Measurements from ENCODE around the gene OSR1. TPM values are rescaled to one million over a fixed set of nuclear protein-coding genes. Genes with fewer than 3 reads are reported as not detected.

The OSR1 gene
- total and polyA plus RNA-seq, 2 of the 4 experiments (the other 2 are of a cell fraction): 12.4 to 48.0 TPM

DNA sequence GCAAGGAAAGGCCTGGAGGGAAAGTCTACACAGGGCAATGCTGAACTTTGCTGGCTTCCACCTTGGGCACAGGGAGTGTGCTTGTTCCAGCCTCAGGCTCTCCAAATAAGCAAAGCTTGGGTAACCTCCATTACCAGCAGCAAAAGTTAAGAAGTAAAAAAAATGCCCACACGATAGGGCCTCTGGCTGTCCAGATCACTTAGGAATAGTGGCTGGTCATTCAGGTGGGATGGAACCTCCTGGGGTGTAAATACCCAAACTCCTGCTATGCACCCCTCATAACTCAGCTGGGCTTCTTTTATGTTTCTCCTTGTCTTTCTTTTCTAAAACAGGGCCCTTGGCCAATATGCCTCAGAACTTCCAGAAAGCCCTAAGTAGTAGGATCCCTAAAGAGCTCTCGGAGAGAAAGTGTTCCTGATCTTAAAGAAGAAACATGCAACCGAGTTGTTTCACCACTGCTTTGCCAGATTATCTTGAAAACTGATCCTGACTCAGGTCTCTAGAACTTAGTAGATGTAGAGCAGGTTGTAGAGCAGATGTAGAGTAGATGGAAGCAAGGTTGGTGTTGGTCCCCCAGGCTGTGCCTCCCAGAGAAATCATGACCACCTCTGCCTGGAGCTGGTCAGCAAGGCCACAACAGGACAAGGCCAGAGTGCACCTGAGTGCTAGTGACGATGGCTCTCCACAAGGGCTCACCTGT is 2.0 kb upstream of the OSR1 start (continued):
- no peak for TF ChIP-seq RFX5 (IDR thresholded peaks at IDR 0.05; ENCODE audit: low read depth, low read length)

DNA sequence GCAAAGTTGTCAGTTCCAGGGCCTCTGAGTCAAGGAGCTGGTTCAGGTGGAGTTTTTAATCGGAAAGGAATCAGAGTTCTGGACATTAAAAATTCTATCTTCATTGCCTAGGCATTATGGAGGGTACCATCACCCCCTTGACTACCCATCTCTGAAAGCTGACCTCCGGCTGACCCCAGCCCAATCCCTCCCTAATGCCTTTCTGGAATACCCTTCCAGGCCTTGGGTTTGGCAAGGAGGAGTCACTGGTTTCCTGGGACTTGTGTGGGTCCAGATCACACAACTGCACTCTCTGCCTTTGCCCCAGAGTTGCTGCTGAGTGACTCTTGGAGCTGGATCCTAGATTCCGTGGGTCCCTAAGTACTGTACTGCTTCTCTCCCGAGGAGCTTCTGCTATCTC is 1.0 kb upstream of the OSR1 start:
- intact Hi-C loops (cut with micrococcal nuclease): loop anchor here (5.0 kb wide), 2 partner anchors 237 to 372 kb away; no protein-coding TSS in a partner anchor
- Histone ChIP-seq H3K4ac (ENCODE audit: low read depth, low read length) (peak overlapping the region; percentile 33; the same call in 1 of the 2 replicates), H3K9ac (ENCODE audit: low read depth, low read length) (no peak overlapping the region; the same call in 1 of the 2 replicates), H3K56ac (ENCODE audit: extremely low read depth, insufficient read depth, low read length) (no peak overlapping the region), H3K23ac (ENCODE audit: low read depth, low read length) (0 out of 2 replicates have a peak overlapping the region, but pooled peaks have one; percentile 10), H2BK15ac (ENCODE audit: low read depth, low read length) (no peak overlapping the region), H2BK120ac (ENCODE audit: low read depth, low read length) (no peak overlapping the region), H3K36me3 (ENCODE audit: control insufficient read depth, insufficient read depth, low read length) (peaks cover 4% of the 10 kb centered on the region; the same call in 1 of the 2 replicates), H2AFZ (replicated peaks; ENCODE audit: low read length, poor library complexity) (no peak overlapping the region), H3K14ac (replicated peaks; ENCODE audit: low read depth, low read length) (no peak overlapping the region), H4K5ac (ENCODE audit: low read depth, low read length) (no peak overlapping the region; the same call in 1 of the 2 replicates), H3K9me3 (ENCODE audit: control insufficient read depth, insufficient read depth, low read length) (no peaks in the 10 kb centered on the region), H3K4me2 (ENCODE audit: low read depth, low read length) (no peak overlapping the region), H4K8ac (ENCODE audit: low read depth in 2 of 2, low read length in 2 of 2) (peak overlapping the region in 1 of 2 experiments; percentile 96; a peak in 1 of 4 replicates), H3K4me1 (ENCODE audit: control insufficient read depth, insufficient read depth, low read length) (peaks cover 14% of the 10 kb centered on the region), H2BK5ac (ENCODE audit: low read depth, low read length, poor library complexity, severe bottlenecking) (no peak overlapping the region), H2BK20ac (ENCODE audit: low read depth, low read length) (peak overlapping the region; percentile 75; the same call in 1 of the 2 replicates), H4K91ac (ENCODE audit: insufficient read depth, low read depth, low read length) (no peak overlapping the region), H4K20me1 (ENCODE audit: insufficient read depth, low read length) (peaks cover 27% of the 10 kb centered on the region), H3K18ac (ENCODE audit: low read depth, low read length) (no peak overlapping the region; the same call in 1 of the 2 replicates), H2AK5ac (ENCODE audit: low read depth, low read length) (no peak overlapping the region), H3K27me3 (ENCODE audit: control insufficient read depth, insufficient read depth, low read length) (peaks cover 4% of the 10 kb centered on the region; the same call in 1 of the 2 replicates), H3K4me3 (ENCODE audit: insufficient read depth, low read depth, low read length) (no peak overlapping the region), H3K27ac (ENCODE audit: insufficient read depth, low read length) (no peak overlapping the region), H3K79me1 (ENCODE audit: low read depth in 1 of 2, low read length in 2 of 2) (peaks cover 3 to 33% of the 10 kb centered on the region in 2 experiments), H3K9me1 (ENCODE audit: insufficient read depth, low read length) (peaks cover 9% of the 10 kb centered on the region), H2AK9ac (replicated peaks; ENCODE audit: low read depth, low read length, poor library complexity) (no peak overlapping the region)
- TF ChIP-seq RCOR1 (IDR thresholded peaks at IDR 0.05; ENCODE audit: insufficient replicate concordance, low read length): no peak
- TF ChIP-seq, protein P1, sequence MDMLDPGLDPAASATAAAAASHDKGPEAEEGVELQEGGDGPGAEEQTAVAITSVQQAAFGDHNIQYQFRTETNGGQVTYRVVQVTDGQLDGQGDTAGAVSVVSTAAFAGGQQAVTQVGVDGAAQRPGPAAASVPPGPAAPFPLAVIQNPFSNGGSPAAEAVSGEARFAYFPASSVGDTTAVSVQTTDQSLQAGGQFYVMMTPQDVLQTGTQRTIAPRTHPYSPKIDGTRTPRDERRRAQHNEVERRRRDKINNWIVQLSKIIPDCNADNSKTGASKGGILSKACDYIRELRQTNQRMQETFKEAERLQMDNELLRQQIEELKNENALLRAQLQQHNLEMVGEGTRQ (IDR thresholded peaks at IDR 0.05; ENCODE audit: low read depth, low read length): no peak
- TF ChIP-seq NFE2L2 (IDR thresholded peaks at IDR 0.05; ENCODE audit: low read depth, low read length): no peak
- TF ChIP-seq MXI1 (IDR thresholded peaks at IDR 0.05; ENCODE audit: borderline replicate concordance, low read depth, low read length): no peak
- TF ChIP-seq MAFK (IDR thresholded peaks at IDR 0.05; ENCODE audit: low read depth, low read length): no peak
- ChIA-PET CTCF (interaction anchor here (1.3 kb wide), 1 partner anchor 239 kb away, joined by 3 read pairs; no protein-coding TSS in a partner anchor), POLR2A (ENCODE audit: unreplicated experiment) (interaction anchor here (1.0 kb wide), 1 partner anchor 12 kb away, joined by 4 read pairs; no protein-coding TSS in a partner anchor)
- dilution Hi-C loops (cut with HindIII; ENCODE audit: low sequenced_read_pairs, unreplicated experiment): no loop called here
- DNase-seq (no peak), ATAC-seq (ENCODE audit: low read depth) (no peak)
- BruUV-seq (replicated peaks): no TSS peak
- in situ Hi-C loops (cut with MboI; ENCODE audit: low sequenced_read_pairs): loop anchor here (10.0 kb wide), 1 partner anchor 235 kb away; no protein-coding TSS in a partner anchor
- WGBS, 2 experiments (ENCODE audit: extremely low coverage in 2 of 2, insufficient read length in 1 of 2): no CpG with 5 or more reads among the region's 4 CpGs

All from IMR-90 (cell line).